H1 (cell line): Measurements from ENCODE around the gene ZC3H7B. TPM values are rescaled to one million over a fixed set of nuclear protein-coding genes. Genes with fewer than 3 reads are reported as not detected.

Source experiments
- CREB1 ChIP-seq: IDR thresholded peaks from 2 replicates; pipeline ENCODE4 v1.6.1; 2012; ENCODE audit warnings: inconsistent platforms
- HDAC2 ChIP-seq, 2 experiments: fragments of 300-600 bp in 1 of 2; sonication (generic) in 1 of 2; IDR thresholded peaks; 2 replicates each; pipeline ENCODE4 v1.6.1; 2011 to 2012; ENCODE audit warnings: low read depth in 2 of 2, low read length in 2 of 2, mild to moderate bottlenecking in 2 of 2, moderate library complexity in 2 of 2, borderline replicate concordance in 1 of 2, inconsistent platforms in 1 of 2
- JUND ChIP-seq: IDR thresholded peaks from 2 replicates; pipeline ENCODE4 v1.6.1; 2011; ENCODE audit warnings: mild to moderate bottlenecking, improper control_type of control experiment, low read length
- NRF1 ChIP-seq: IDR thresholded peaks from 2 replicates; pipeline ENCODE4 v1.6.1; 2011; ENCODE audit warnings: mild to moderate bottlenecking, low read depth, low read length, improper control_type of control experiment
- PHF8 ChIP-seq: fragments of 200-600 bp; sonication (generic); conservative IDR thresholded peaks from 2 replicates; pipeline ENCODE4 v1.7.1; 2012; ENCODE audit warnings: low read depth, mild to moderate bottlenecking, inconsistent platforms, low read length, moderate library complexity
- SRF ChIP-seq: IDR thresholded peaks from 2 replicates; pipeline ENCODE4 v1.6.1; 2011; ENCODE audit warnings: mild to moderate bottlenecking, low read depth, low read length, moderate library complexity
- USF2 ChIP-seq: IDR thresholded peaks from 2 replicates; pipeline ENCODE4 v1.6.1; 2011; ENCODE audit warnings: low read length, improper control_type of control experiment
- polyA plus RNA-seq, 7 experiments: library from polyadenylated mRNA; depleted of rRNA in 3 of 7; stranded (reverse) in 5 of 7; unstranded in 2 of 7; fragments of >200 nt in 5 of 7; fragments of 200-250 nt in 2 of 7; gene quantifications; 1 replicate in 5 of 7; 2 replicates in 1 of 7; 4 replicates in 1 of 7; pipeline versions ENCODE4 v1.2.1 to v1.2.3, GENCODE V29; 2011 to 2013; ENCODE audit warnings: missing spikeins in 2 of 7, mixed read lengths in 2 of 7
- total RNA-seq: library from RNA; stranded (reverse); fragmentation: NEBNext Ultra II Directional; extraction: Animal tissue kit (Norgen Biotek cat#: 25700); gene quantifications from 2 replicates; pipeline ENCODE4 v1.2.1, GENCODE V29; 2021

The ZC3H7B gene
- total and polyA plus RNA-seq, 2 of the 8 experiments (the other 6 are each of a cell fraction or from before 2014, with no cell fraction given), result 35.5 to 78.6 TPM

GRCh38 chr22:41364955-41365354 is 63.6 kb downstream of the ZC3H7B start (continued):
- no peak for TF ChIP-seq USF2
- TF ChIP-seq CREB1, result no peak
- no peak for TF ChIP-seq JUND
- no peak for TF ChIP-seq SRF
- TF ChIP-seq NRF1, result no peak
- no peak for TF ChIP-seq HDAC2 (IDR thresholded peaks at IDR 0.05; ENCODE audit: borderline replicate concordance in 1 of 2, low read depth in 2 of 2, low read length in 2 of 2)
- TF ChIP-seq PHF8, result no peak
- TF ChIP-seq, all 59 proteins: peak for 0
